OCI-LY1 (cell line): ENCODE results near the gene LTBR.

Experiments used
- CTCF ChIP-seq: fragments of 200-600 bp; sonication (generic), shearing (Covaris generic); IDR thresholded peaks from 2 replicates; pipeline ENCODE4 v1.5.1; 2017; ENCODE audit warnings: mild to moderate bottlenecking, antibody characterized with exemption, low read length, moderate library complexity, mixed read lengths
- EZH2 ChIP-seq: fragments of 200-600 bp; sonication (generic), shearing (Covaris generic); IDR thresholded peaks from 2 replicates; pipeline ENCODE4 v1.8.0; 2017; ENCODE audit warnings: borderline replicate concordance, mixed run types, mild to moderate bottlenecking, antibody characterized with exemption, low read length, moderate library complexity, mixed read lengths

- TF ChIP-seq CTCF (no peak), EZH2 (no peak)
Observed at GRCh38 chr12:6392504-6392903, 8.5 kb downstream of the LTBR start.
